Myometrial cell (primary cell): Measurements from ENCODE around the gene ANKHD1. TPM values are rescaled to one million over a fixed set of nuclear protein-coding genes. Genes with fewer than 3 reads are reported as not detected.

Source experiments
- total RNA-seq: library from RNA; depleted of rRNA; stranded (reverse); fragments of >200 nt; gene quantifications from 2 replicates; pipeline ENCODE4 v1.2.3, GENCODE V29; 2015

ANKHD1 gene, protein sequence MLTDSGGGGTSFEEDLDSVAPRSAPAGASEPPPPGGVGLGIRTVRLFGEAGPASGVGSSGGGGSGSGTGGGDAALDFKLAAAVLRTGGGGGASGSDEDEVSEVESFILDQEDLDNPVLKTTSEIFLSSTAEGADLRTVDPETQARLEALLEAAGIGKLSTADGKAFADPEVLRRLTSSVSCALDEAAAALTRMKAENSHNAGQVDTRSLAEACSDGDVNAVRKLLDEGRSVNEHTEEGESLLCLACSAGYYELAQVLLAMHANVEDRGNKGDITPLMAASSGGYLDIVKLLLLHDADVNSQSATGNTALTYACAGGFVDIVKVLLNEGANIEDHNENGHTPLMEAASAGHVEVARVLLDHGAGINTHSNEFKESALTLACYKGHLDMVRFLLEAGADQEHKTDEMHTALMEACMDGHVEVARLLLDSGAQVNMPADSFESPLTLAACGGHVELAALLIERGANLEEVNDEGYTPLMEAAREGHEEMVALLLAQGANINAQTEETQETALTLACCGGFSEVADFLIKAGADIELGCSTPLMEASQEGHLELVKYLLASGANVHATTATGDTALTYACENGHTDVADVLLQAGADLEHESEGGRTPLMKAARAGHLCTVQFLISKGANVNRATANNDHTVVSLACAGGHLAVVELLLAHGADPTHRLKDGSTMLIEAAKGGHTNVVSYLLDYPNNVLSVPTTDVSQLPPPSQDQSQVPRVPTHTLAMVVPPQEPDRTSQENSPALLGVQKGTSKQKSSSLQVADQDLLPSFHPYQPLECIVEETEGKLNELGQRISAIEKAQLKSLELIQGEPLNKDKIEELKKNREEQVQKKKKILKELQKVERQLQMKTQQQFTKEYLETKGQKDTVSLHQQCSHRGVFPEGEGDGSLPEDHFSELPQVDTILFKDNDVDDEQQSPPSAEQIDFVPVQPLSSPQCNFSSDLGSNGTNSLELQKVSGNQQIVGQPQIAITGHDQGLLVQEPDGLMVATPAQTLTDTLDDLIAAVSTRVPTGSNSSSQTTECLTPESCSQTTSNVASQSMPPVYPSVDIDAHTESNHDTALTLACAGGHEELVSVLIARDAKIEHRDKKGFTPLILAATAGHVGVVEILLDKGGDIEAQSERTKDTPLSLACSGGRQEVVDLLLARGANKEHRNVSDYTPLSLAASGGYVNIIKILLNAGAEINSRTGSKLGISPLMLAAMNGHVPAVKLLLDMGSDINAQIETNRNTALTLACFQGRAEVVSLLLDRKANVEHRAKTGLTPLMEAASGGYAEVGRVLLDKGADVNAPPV (N-terminal part only)
- total RNA-seq: 25.9 and 27.1 TPM in 2 replicates

GRCh38 chr5:140401362-140402257 is at the start of gene ANKHD1:
Gene ANKHD1 (plus strand): TSS chr5:140401833. CDS start chr5:140401968, 135 bp downstream.

GRCh38 chr5:140360101-140360500 is 41.5 kb upstream of the ANKHD1 start, which contains the start of gene SLC4A9:
Gene SLC4A9 (plus strand): TSS chr5:140360194. CDS start chr5:140360237, 43 bp downstream.

GRCh38 chr5:140547508-140548299 is 146.1 kb downstream of the ANKHD1 start, which contains the start of gene EIF4EBP3:
Gene EIF4EBP3 (plus strand): TSS chr5:140547662. CDS start chr5:140547738, 76 bp downstream.

GRCh38 chr5:140557136-140557805 is 155.6 kb downstream of the ANKHD1 start, which contains the start of gene SRA1:
Gene SRA1 (minus strand): TSS chr5:140557473. CDS start chr5:140557452, 21 bp downstream.

DNA sequence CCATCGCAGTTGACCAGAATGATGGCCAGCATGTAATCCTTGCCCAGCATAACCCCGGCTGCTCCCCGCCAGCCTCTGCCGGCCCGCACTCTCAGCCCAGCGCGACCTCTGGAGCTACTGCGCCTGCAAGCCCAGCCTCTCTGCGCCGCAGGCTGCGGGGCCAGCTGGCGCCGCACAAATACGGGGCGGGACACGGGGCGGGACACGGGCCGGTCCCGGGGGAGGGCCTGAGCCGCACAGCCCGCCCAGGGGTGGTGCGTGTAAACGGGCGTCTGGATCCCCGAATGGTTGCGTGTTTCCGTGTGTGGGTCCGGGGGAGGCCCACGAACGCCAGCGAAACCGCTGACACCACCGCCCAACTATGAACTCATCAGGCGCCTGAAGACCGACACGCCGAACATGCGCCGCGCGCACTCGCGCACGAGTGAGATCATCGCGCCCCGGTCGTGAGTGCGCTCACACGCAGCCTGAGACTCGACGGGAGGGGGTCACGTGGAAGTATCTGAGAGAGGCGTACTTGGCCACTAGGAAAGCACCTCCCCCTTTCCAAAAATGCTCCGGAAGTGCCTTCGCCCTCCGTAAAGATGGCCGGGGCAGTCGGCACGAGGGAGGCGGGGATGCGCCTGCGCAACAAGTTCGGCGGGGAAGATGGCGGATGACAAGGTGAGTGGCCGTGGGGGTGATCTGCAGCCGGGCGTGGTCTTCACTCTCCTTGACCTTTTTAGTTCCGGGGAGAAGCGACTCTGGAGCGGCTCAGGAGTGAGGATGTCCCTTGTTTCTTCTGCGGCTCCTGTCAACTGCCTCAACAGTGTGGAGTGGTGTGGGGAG is 162.8 kb downstream of the ANKHD1 start, which contains the start of the genes APBB3 and SLC35A4:
Gene APBB3 (minus strand): TSS at position 403 of the 828 bp plus-strand sequence. CDS start 353 bp downstream, at position 50.
Gene SLC35A4 (plus strand): TSS at position 633 of the 828 bp plus-strand sequence. CDS start 2,342 bp downstream, outside the sequence.

Other genes starting within 250 kb of the ANKHD1 start
- 13.8 and 24.3 TPM in 2 replicates for gene CYSTM1, start 226.6 kb upstream of the ANKHD1 start, total RNA-seq
- gene PFDN1, start 98.7 kb upstream of the ANKHD1 start, total RNA-seq: 144 and 154 TPM in 2 replicates
- 6.9 and 16.7 TPM in 2 replicates for gene HBEGF, start 55.2 kb upstream of the ANKHD1 start, total RNA-seq
- not detected in 2 replicates for gene SLC4A9, start 41.6 kb upstream of the ANKHD1 start, total RNA-seq
- gene EIF4EBP3, start 145.8 kb downstream of the ANKHD1 start, total RNA-seq: 0.53 and 3.5 TPM in 2 replicates
- gene SRA1, start 155.6 kb downstream of the ANKHD1 start, total RNA-seq: 50.2 and 66.6 TPM in 2 replicates
- gene APBB3, start 162.8 kb downstream of the ANKHD1 start, total RNA-seq: 6.0 and 12.7 TPM in 2 replicates
- gene SLC35A4, start 163.0 kb downstream of the ANKHD1 start, total RNA-seq: 32.8 and 38.3 TPM in 2 replicates
- gene CD14, start 231.3 kb downstream of the ANKHD1 start, total RNA-seq: 0.18 TPM in 1 of 2 replicates, not detected in the other
- 42.1 and 44.5 TPM in 2 replicates for gene TMCO6, start 237.6 kb downstream of the ANKHD1 start, total RNA-seq
- 55.4 and 63.6 TPM in 2 replicates for gene NDUFA2, start 245.8 kb downstream of the ANKHD1 start, total RNA-seq
- gene IK, start 246.0 kb downstream of the ANKHD1 start, total RNA-seq: 71.5 and 105 TPM in 2 replicates